K562 (cell line): ENCODE data around the gene TERT.

Experiments used
- COPS2 ChIP-seq: fragments of 450-650 bp; conservative IDR thresholded peaks from 2 replicates; pipeline ENCODE4 v1.6.1; 2016; ENCODE audit warnings: mild to moderate bottlenecking, moderate library complexity
- MAZ ChIP-seq, 2 experiments: fragments of 450-650 bp in 1 of 2; sonication (generic) in 1 of 2; formaldehyde crosslinking; IDR thresholded peaks in 1 of 2; conservative IDR thresholded peaks in 1 of 2; 2 replicates each; pipeline versions ENCODE4 v1.4.0 to v1.5.0; 2020; ENCODE audit warnings: mild to moderate bottlenecking in 1 of 2, missing genetic modification reagents in 1 of 2
- NRF1 ChIP-seq, 2 experiments: fragments of 450-650 bp; IDR thresholded peaks in 1 of 2; conservative IDR thresholded peaks in 1 of 2; 2 replicates each; pipeline ENCODE4 v1.6.1; 2014; ENCODE audit warnings: mild to moderate bottlenecking in 2 of 2
- RBM14 ChIP-seq: fragments of 200-400 bp; formaldehyde crosslinking; IDR thresholded peaks from 2 replicates; pipeline ENCODE4 v1.6.1; 2018; ENCODE audit warnings: low read depth, mild to moderate bottlenecking, low read length, moderate library complexity, borderline replicate concordance; ENCODE audit not compliant: insufficient read depth
- ZNF140 ChIP-seq: fragments of 250-450 bp; sonication (Bioruptor Pico); IDR thresholded peaks from 2 replicates; pipeline ENCODE4 v1.8.0; 2021; ENCODE audit warnings: moderate library complexity, mild to moderate bottlenecking, inconsistent platforms
- TF ChIP-seq, protein P1 (sequence below): fragments of 250-450 bp; sonication (Bioruptor Pico); IDR thresholded peaks from 2 replicates; pipeline ENCODE4 v1.8.0; 2021; ENCODE audit warnings: mild to moderate bottlenecking, moderate library complexity
- TF ChIP-seq, protein P2 (sequence below): fragments of 250-450 bp; sonication (Bioruptor Pico); IDR thresholded peaks from 2 replicates; pipeline ENCODE4 v1.8.0; 2021; ENCODE audit warnings: moderate library complexity, mild to moderate bottlenecking, inconsistent platforms

GRCh38 chr5:1257363-1257762, 37.5 kb downstream of the TERT start:
- TF ChIP-seq MAZ (CRISPR knock-in tag; conservative IDR thresholded peaks at IDR 0.05 in 1 of 2, IDR thresholded peaks at IDR 0.05 in 1 of 2) (no peak), COPS2 (no peak), RBM14 (no peak), NRF1 (conservative IDR thresholded peaks at IDR 0.05 in 1 of 2, IDR thresholded peaks at IDR 0.05 in 1 of 2) (no peak), ZNF140 (CRISPR knock-in tag) (no peak)
- TF ChIP-seq, protein P1, sequence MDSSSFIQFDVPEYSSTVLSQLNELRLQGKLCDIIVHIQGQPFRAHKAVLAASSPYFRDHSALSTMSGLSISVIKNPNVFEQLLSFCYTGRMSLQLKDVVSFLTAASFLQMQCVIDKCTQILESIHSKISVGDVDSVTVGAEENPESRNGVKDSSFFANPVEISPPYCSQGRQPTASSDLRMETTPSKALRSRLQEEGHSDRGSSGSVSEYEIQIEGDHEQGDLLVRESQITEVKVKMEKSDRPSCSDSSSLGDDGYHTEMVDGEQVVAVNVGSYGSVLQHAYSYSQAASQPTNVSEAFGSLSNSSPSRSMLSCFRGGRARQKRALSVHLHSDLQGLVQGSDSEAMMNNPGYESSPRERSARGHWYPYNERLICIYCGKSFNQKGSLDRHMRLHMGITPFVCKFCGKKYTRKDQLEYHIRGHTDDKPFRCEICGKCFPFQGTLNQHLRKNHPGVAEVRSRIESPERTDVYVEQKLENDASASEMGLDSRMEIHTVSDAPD: no peak
- TF ChIP-seq, protein P2, sequence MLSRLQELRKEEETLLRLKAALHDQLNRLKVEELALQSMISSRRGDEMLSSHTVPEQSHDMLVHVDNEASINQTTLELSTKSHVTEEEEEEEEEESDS: no peak
